Measurements from ENCODE around the gene PICALM.

DNA sequence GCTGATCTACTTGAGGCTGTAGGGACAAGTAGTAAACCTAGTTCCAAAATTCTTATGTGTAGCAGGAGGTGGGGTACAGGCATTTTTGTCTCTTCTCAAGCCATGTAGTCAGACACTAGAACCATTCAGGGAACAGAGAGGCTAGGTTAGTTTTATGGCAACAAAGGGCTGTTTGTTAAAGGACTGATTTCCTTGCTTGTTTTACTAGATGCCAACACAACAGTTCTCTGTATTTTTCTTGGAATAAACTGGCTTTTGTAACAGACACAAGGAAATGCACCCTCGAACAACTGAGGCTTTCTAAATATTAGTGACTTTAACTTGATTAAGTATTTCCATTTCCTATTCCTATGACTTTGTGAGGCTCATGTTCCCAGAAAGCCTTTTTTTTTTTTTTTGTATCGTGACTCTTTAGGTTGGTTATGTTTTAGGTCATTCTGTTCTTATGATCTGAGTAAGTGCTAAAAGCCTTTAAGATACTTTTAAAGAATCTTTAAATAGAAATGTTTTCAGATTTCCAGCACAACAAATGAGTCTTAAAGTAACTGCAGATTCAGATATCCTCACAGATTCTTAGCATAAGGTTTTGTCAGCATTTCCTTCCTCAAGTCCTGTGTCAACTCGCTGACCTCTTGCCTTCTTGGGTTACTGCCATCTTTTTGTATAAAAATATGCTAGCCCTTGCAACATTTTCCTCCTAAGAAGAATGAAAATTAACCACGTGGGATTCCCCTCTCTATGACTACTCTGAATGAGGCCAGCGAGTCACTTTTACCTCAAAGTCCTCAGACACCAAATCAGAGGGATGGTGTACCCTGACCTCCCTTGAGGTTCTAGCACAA is 121.2 kb downstream of the PICALM start:
- TF ChIP-seq, protein P1, sequence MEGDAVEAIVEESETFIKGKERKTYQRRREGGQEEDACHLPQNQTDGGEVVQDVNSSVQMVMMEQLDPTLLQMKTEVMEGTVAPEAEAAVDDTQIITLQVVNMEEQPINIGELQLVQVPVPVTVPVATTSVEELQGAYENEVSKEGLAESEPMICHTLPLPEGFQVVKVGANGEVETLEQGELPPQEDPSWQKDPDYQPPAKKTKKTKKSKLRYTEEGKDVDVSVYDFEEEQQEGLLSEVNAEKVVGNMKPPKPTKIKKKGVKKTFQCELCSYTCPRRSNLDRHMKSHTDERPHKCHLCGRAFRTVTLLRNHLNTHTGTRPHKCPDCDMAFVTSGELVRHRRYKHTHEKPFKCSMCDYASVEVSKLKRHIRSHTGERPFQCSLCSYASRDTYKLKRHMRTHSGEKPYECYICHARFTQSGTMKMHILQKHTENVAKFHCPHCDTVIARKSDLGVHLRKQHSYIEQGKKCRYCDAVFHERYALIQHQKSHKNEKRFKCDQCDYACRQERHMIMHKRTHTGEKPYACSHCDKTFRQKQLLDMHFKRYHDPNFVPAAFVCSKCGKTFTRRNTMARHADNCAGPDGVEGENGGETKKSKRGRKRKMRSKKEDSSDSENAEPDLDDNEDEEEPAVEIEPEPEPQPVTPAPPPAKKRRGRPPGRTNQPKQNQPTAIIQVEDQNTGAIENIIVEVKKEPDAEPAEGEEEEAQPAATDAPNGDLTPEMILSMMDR (IDR thresholded peaks at IDR 0.05; ENCODE audit: low read depth, low read length, missing input control), result no peak
- no peak for TF ChIP-seq GABPA (IDR thresholded peaks at IDR 0.05 in 1 of 2, conservative IDR thresholded peaks at IDR 0.05 in 1 of 2)
- TF ChIP-seq, protein P2, sequence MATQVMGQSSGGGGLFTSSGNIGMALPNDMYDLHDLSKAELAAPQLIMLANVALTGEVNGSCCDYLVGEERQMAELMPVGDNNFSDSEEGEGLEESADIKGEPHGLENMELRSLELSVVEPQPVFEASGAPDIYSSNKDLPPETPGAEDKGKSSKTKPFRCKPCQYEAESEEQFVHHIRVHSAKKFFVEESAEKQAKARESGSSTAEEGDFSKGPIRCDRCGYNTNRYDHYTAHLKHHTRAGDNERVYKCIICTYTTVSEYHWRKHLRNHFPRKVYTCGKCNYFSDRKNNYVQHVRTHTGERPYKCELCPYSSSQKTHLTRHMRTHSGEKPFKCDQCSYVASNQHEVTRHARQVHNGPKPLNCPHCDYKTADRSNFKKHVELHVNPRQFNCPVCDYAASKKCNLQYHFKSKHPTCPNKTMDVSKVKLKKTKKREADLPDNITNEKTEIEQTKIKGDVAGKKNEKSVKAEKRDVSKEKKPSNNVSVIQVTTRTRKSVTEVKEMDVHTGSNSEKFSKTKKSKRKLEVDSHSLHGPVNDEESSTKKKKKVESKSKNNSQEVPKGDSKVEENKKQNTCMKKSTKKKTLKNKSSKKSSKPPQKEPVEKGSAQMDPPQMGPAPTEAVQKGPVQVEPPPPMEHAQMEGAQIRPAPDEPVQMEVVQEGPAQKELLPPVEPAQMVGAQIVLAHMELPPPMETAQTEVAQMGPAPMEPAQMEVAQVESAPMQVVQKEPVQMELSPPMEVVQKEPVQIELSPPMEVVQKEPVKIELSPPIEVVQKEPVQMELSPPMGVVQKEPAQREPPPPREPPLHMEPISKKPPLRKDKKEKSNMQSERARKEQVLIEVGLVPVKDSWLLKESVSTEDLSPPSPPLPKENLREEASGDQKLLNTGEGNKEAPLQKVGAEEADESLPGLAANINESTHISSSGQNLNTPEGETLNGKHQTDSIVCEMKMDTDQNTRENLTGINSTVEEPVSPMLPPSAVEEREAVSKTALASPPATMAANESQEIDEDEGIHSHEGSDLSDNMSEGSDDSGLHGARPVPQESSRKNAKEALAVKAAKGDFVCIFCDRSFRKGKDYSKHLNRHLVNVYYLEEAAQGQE (IDR thresholded peaks at IDR 0.05), result no peak
- TF ChIP-seq RXRA (IDR thresholded peaks at IDR 0.05), result peak in 1 of 2 donors; percentile 26
- TF ChIP-seq EGR1 (IDR thresholded peaks at IDR 0.05; ENCODE audit: low read depth in 2 of 2), result no peak
- TF ChIP-seq TAF1 (conservative IDR thresholded peaks at IDR 0.05), result no peak
- TF ChIP-seq RAD21 (IDR thresholded peaks at IDR 0.05), result peak in 1 of 2 donors; percentile 20
- TF ChIP-seq, protein P3, sequence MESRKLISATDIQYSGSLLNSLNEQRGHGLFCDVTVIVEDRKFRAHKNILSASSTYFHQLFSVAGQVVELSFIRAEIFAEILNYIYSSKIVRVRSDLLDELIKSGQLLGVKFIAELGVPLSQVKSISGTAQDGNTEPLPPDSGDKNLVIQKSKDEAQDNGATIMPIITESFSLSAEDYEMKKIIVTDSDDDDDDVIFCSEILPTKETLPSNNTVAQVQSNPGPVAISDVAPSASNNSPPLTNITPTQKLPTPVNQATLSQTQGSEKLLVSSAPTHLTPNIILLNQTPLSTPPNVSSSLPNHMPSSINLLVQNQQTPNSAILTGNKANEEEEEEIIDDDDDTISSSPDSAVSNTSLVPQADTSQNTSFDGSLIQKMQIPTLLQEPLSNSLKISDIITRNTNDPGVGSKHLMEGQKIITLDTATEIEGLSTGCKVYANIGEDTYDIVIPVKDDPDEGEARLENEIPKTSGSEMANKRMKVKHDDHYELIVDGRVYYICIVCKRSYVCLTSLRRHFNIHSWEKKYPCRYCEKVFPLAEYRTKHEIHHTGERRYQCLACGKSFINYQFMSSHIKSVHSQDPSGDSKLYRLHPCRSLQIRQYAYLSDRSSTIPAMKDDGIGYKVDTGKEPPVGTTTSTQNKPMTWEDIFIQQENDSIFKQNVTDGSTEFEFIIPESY (IDR thresholded peaks at IDR 0.05), result no peak
- no peak for TF ChIP-seq HNF4A (conservative IDR thresholded peaks at IDR 0.05)
- TF ChIP-seq, protein P4, sequence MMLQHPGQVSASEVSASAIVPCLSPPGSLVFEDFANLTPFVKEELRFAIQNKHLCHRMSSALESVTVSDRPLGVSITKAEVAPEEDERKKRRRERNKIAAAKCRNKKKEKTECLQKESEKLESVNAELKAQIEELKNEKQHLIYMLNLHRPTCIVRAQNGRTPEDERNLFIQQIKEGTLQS (IDR thresholded peaks at IDR 0.05), result no peak
- TF ChIP-seq YY1 (IDR thresholded peaks at IDR 0.05), result peak; percentile 19
- TF ChIP-seq SP1 (IDR thresholded peaks at IDR 0.05), result peak; percentile 20
- TF ChIP-seq JUND (IDR thresholded peaks at IDR 0.05), result no peak

Measured in liver (tissue), 3 donors.